ENCODE measurements around the gene PRSS48.
"Not testable (repeated sequence)": the region's sequence is repeated elsewhere in the genome, so short reads cannot be mapped to it uniquely, and the experiment has no call there.

Gene PRSS48

GRCh38 chr4:151318307-151319006, 41.5 kb downstream of the PRSS48 start:
- DNase-seq (ENCODE audit: low read depth) = no peak

- no peak for DNase-seq (ENCODE audit: low read depth)
Observed at GRCh38 chr4:151319490-151319889, 42.5 kb downstream of the PRSS48 start.

GRCh38 chr4:151321586-151321985, 44.6 kb downstream of the PRSS48 start:
- DNase-seq (ENCODE audit: low read depth) = no peak

GRCh38 chr4:151322161-151322560, 45.2 kb downstream of the PRSS48 start:
- DNase-seq (ENCODE audit: low read depth) = not testable (repeated sequence)

GRCh38 chr4:151322570-151322969, 45.6 kb downstream of the PRSS48 start:
- no peak for DNase-seq (ENCODE audit: low read depth)

GRCh38 chr4:151323667-151324066, 46.7 kb downstream of the PRSS48 start:
- no peak for DNase-seq (ENCODE audit: low read depth)

GRCh38 chr4:151324124-151324751, 47.3 kb downstream of the PRSS48 start:
- DNase-seq (ENCODE audit: low read depth) = no peak

GRCh38 chr4:151324752-151325110, 47.8 kb downstream of the PRSS48 start:
- DNase-seq (ENCODE audit: low read depth) = no peak

- no peak for DNase-seq (ENCODE audit: low read depth)
Observed at GRCh38 chr4:151325111-151325948, 48.4 kb downstream of the PRSS48 start, which contains the start of gene SH3D19. TSS of gene SH3D19 (minus strand) at chr4:151325605. CDS start at chr4:151325352, 253 bp downstream.

- no peak for DNase-seq (ENCODE audit: low read depth)
Observed at GRCh38 chr4:151325949-151326246, 48.9 kb downstream of the PRSS48 start.

- DNase-seq (ENCODE audit: low read depth) = no peak
Observed at GRCh38 chr4:151329217-151330007, 52.5 kb downstream of the PRSS48 start.

- DNase-seq (ENCODE audit: low read depth) = no peak
Observed at GRCh38 chr4:151331276-151332042, 54.5 kb downstream of the PRSS48 start.

GRCh38 chr4:151339467-151339866, 62.5 kb downstream of the PRSS48 start:
- DNase-seq (ENCODE audit: low read depth) = no peak

- no peak for DNase-seq (ENCODE audit: low read depth)
Observed at GRCh38 chr4:151340751-151341385, 63.9 kb downstream of the PRSS48 start.
